SK-N-SH (cell line): ENCODE measurements around the gene EYA3. TPM values are rescaled to one million over a fixed set of nuclear protein-coding genes. Genes with fewer than 3 reads are reported as not detected.

ENCODE experiments used
- CTCF ChIA-PET: fragments of 300-600, 350-600 bp; formaldehyde crosslinking; extraction: SDS; loops from one replicate; lab custom pipeline; 2021; lab: Yijun Ruan, JAX
- POLR2A ChIA-PET: fragments of 350-600 bp; sonication (Branson Sonifier 250); formaldehyde crosslinking; extraction: SDS; loops from one replicate; lab custom pipeline; 2020; ENCODE audit warnings: antibody characterized with exemption, inconsistent platforms; lab: Yijun Ruan, JAX
- DNase-seq: peaks from one replicate; pipeline ENCODE4 v3.0.0; 2012
- H2AFZ ChIP-seq: fragments of 200-600 bp; sonication (generic); 2 replicates; pipeline ENCODE4 v1.8.1; 2016; ENCODE audit warnings: antibody characterized with exemption, mild to moderate bottlenecking, low read depth
- H3F3A ChIP-seq: fragments of 200-600 bp; sonication (generic); replicated peaks from 2 replicates; pipeline ENCODE3; 2016; ENCODE audit warnings: antibody characterized with exemption, mild to moderate bottlenecking; ENCODE audit not compliant: insufficient read depth
- H3K27ac ChIP-seq, 2 experiments: fragments of 200-500 bp in 1 of 2; fragments of 200-600 bp in 1 of 2; sonication (Bioruptor generic) in 1 of 2; sonication (generic), shearing (Covaris generic) in 1 of 2; 2 replicates each; pipeline versions ENCODE4 v1.5.1 to v1.6.1; 2014 to 2016; ENCODE audit warnings: low read depth in 2 of 2, inconsistent platforms in 1 of 2, low read length in 1 of 2, mild to moderate bottlenecking in 1 of 2, mixed read lengths in 1 of 2
- H3K27me3 ChIP-seq: fragments of 200-600 bp; sonication (generic), shearing (Covaris generic); 2 replicates; pipeline ENCODE4 v1.6.1; 2016; ENCODE audit warnings: mixed run types; ENCODE audit not compliant: insufficient read depth
- H3K36me3 ChIP-seq, 2 experiments: fragments of 200-500 bp in 1 of 2; fragments of 200-600 bp in 1 of 2; sonication (Bioruptor generic) in 1 of 2; sonication (generic) in 1 of 2; replicated peaks in 1 of 2; 2 replicates each; pipeline versions ENCODE3 to v1.5.1; 2014 to 2016; ENCODE audit warnings: low read length in 1 of 2, mild to moderate bottlenecking in 1 of 2; ENCODE audit not compliant: insufficient read depth in 2 of 2, control insufficient read depth in 1 of 2
- H3K4me1 ChIP-seq, 2 experiments: fragments of 200-500 bp in 1 of 2; fragments of 200-600 bp in 1 of 2; sonication (Bioruptor generic) in 1 of 2; sonication (generic), shearing (Covaris generic) in 1 of 2; 2 replicates each; pipeline versions ENCODE4 v1.5.1 to v1.6.1; 2014 to 2016; ENCODE audit warnings: low read depth in 1 of 2, low read length in 1 of 2, mixed run types in 1 of 2; ENCODE audit not compliant: insufficient read depth in 2 of 2, control insufficient read depth in 1 of 2
- H3K4me2 ChIP-seq: fragments of 200-600 bp; sonication (generic), shearing (Covaris generic); 2 replicates; pipeline ENCODE4 v1.6.1; 2017; ENCODE audit warnings: mixed run types
- H3K4me3 ChIP-seq, 2 experiments: fragments of 200-500 bp in 1 of 2; fragments of 200-600 bp in 1 of 2; sonication (Bioruptor generic) in 1 of 2; sonication (generic), shearing (Covaris generic) in 1 of 2; 2 replicates each; pipeline versions ENCODE4 v1.5.1 to v1.8.1; 2014 to 2016; ENCODE audit warnings: low read depth in 2 of 2, inconsistent platforms in 1 of 2, low read length in 1 of 2, mild to moderate bottlenecking in 1 of 2, mixed read lengths in 1 of 2, moderate library complexity in 1 of 2
- H3K79me2 ChIP-seq: fragments of 200-600 bp; sonication (generic); 2 replicates; pipeline ENCODE4 v1.8.1; 2017; ENCODE audit warnings: mild to moderate bottlenecking; ENCODE audit not compliant: insufficient read depth
- H3K9ac ChIP-seq: fragments of 200-600 bp; sonication (generic); 2 replicates; pipeline ENCODE4 v1.6.1; 2017; ENCODE audit warnings: mixed run types
- H3K9me2 ChIP-seq: fragments of 200-600 bp; sonication (generic); 2 replicates; pipeline ENCODE4 v1.6.1; 2017; ENCODE audit warnings: mixed run types
- H3K9me3 ChIP-seq: fragments of 200-600 bp; sonication (generic); 2 replicates; pipeline ENCODE4 v1.6.1; 2017; ENCODE audit warnings: mixed run types, mild to moderate bottlenecking, moderate library complexity
- H4K20me1 ChIP-seq: fragments of 200-600 bp; sonication (generic); 2 replicates; pipeline ENCODE4 v1.6.1; 2017; ENCODE audit warnings: mild to moderate bottlenecking, mixed run types; ENCODE audit not compliant: insufficient read depth
- CHD2 ChIP-seq: fragments of 150-350 bp; IDR thresholded peaks from 2 replicates; pipeline ENCODE4 v1.6.1; 2018; ENCODE audit warnings: low read length; ENCODE audit not compliant: partially characterized antibody
- EP300 ChIP-seq, 2 experiments: IDR thresholded peaks; 2 replicates each; pipeline versions ENCODE4 v1.4.0 to v1.6.1; 2012; ENCODE audit warnings: borderline replicate concordance in 1 of 2, low read depth in 1 of 2, low read length in 1 of 2
- EZH2phosphoT487 ChIP-seq: fragments of 200-600 bp; sonication (generic); IDR thresholded peaks from 2 replicates; pipeline ENCODE4 v1.6.1; 2017; ENCODE audit warnings: low read depth, mixed run types, mild to moderate bottlenecking, antibody characterized with exemption, moderate library complexity, borderline replicate concordance
- FOSL2 ChIP-seq: IDR thresholded peaks from 2 replicates; pipeline ENCODE4 v1.4.0; 2012; ENCODE audit warnings: low read depth, mild to moderate bottlenecking, moderate library complexity, borderline replicate concordance
- JUND ChIP-seq: IDR thresholded peaks from 2 replicates; pipeline ENCODE4 v1.4.0; 2012
- MXI1 ChIP-seq: IDR thresholded peaks from 2 replicates; pipeline ENCODE4 v1.6.1; 2012; ENCODE audit warnings: mild to moderate bottlenecking, low read depth, low read length, improper control_type of control experiment
- NFIC ChIP-seq: IDR thresholded peaks from 2 replicates; pipeline ENCODE4 v1.4.0; 2012; ENCODE audit warnings: borderline replicate concordance
- PBX3 ChIP-seq: IDR thresholded peaks from 2 replicates; pipeline ENCODE4; 2012
- POLR2AphosphoS5 ChIP-seq: IDR thresholded peaks from 2 replicates; pipeline ENCODE4 v1.6.1; 2012; ENCODE audit warnings: low read depth, low read length
- RAD21 ChIP-seq: IDR thresholded peaks from 2 replicates; pipeline ENCODE4 v1.6.1; 2012; ENCODE audit warnings: mild to moderate bottlenecking, low read length
- RCOR1 ChIP-seq: fragments of 150-350 bp; IDR thresholded peaks from 2 replicates; pipeline ENCODE4 v1.6.1; 2017; ENCODE audit warnings: antibody characterized with exemption, low read length
- REST ChIP-seq: IDR thresholded peaks from 2 replicates; pipeline ENCODE4 v1.6.1; 2012; ENCODE audit warnings: mild to moderate bottlenecking, low read depth, low read length, moderate library complexity
- RXRA ChIP-seq: IDR thresholded peaks from 2 replicates; pipeline ENCODE4 v1.4.0; 2012; ENCODE audit warnings: low read depth, mild to moderate bottlenecking, borderline replicate concordance
- TEAD4 ChIP-seq: IDR thresholded peaks from 2 replicates; pipeline ENCODE4 v1.4.0; 2012; ENCODE audit warnings: mild to moderate bottlenecking, borderline replicate concordance; ENCODE audit not compliant: insufficient read depth
- WGBS: methylation state at CpG from one replicate; pipeline ENCODE4 v1.1.6; 2017; ENCODE audit warnings: low lambda C conversion rate; 5-methylcytosine and 5-hydroxymethylcytosine counted together
- polyA plus RNA-seq, 3 experiments: library from polyadenylated mRNA; depleted of rRNA; stranded (reverse); fragments of >200 nt; gene quantifications; 2 replicates each; pipeline ENCODE4 v1.2.3, GENCODE V29; 2012
- TF ChIP-seq, protein P1 (sequence below): IDR thresholded peaks from 2 replicates; pipeline ENCODE4 v1.4.0; 2012; ENCODE audit warnings: low read depth, borderline replicate concordance
- TF ChIP-seq, protein P2 (sequence below): fragments of 150-350 bp; IDR thresholded peaks from 2 replicates; pipeline ENCODE4 v1.6.1; 2016; ENCODE audit warnings: mild to moderate bottlenecking, low read depth, low read length
- TF ChIP-seq, protein P3 (sequence below): fragments of 150-350 bp; IDR thresholded peaks from 2 replicates; pipeline ENCODE4 v1.6.1; 2017; ENCODE audit warnings: antibody characterized with exemption, low read length, low read depth, borderline replicate concordance

The EYA3 gene
- polyA plus RNA-seq, 1 of the 3 experiments (the other 2 are of a cell fraction): 6.5 TPM

DNA sequence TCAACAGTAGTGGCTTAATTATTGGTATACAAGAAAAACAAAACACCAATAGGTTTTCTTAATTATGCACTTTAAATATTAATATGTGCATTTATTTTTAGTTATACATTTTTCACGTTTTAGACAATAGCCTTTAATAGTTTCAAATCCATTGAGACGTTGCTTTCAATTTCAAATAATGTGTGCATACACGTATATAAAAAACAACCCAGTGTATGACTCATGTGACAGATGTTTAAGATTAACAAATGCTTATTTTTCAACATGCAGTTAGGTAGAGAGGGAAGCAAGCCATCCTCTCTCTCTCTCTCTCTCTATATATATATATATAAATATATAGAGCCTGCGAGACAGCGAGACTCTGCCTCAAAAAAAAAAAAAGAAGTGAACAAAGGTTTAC is 24.3 kb downstream of the EYA3 start (continued):
- TF ChIP-seq, protein P1, sequence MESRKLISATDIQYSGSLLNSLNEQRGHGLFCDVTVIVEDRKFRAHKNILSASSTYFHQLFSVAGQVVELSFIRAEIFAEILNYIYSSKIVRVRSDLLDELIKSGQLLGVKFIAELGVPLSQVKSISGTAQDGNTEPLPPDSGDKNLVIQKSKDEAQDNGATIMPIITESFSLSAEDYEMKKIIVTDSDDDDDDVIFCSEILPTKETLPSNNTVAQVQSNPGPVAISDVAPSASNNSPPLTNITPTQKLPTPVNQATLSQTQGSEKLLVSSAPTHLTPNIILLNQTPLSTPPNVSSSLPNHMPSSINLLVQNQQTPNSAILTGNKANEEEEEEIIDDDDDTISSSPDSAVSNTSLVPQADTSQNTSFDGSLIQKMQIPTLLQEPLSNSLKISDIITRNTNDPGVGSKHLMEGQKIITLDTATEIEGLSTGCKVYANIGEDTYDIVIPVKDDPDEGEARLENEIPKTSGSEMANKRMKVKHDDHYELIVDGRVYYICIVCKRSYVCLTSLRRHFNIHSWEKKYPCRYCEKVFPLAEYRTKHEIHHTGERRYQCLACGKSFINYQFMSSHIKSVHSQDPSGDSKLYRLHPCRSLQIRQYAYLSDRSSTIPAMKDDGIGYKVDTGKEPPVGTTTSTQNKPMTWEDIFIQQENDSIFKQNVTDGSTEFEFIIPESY: no peak
- TF ChIP-seq RXRA (no peak), FOSL2 (peak; percentile 71), MXI1 (no peak), JUND (peak; percentile 69)
- TF ChIP-seq, protein P2, sequence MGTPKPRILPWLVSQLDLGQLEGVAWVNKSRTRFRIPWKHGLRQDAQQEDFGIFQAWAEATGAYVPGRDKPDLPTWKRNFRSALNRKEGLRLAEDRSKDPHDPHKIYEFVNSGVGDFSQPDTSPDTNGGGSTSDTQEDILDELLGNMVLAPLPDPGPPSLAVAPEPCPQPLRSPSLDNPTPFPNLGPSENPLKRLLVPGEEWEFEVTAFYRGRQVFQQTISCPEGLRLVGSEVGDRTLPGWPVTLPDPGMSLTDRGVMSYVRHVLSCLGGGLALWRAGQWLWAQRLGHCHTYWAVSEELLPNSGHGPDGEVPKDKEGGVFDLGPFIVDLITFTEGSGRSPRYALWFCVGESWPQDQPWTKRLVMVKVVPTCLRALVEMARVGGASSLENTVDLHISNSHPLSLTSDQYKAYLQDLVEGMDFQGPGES: no peak
- TF ChIP-seq, protein P3, sequence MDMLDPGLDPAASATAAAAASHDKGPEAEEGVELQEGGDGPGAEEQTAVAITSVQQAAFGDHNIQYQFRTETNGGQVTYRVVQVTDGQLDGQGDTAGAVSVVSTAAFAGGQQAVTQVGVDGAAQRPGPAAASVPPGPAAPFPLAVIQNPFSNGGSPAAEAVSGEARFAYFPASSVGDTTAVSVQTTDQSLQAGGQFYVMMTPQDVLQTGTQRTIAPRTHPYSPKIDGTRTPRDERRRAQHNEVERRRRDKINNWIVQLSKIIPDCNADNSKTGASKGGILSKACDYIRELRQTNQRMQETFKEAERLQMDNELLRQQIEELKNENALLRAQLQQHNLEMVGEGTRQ: no peak
- TF ChIP-seq, all 33 proteins: peak for 5

DNA sequence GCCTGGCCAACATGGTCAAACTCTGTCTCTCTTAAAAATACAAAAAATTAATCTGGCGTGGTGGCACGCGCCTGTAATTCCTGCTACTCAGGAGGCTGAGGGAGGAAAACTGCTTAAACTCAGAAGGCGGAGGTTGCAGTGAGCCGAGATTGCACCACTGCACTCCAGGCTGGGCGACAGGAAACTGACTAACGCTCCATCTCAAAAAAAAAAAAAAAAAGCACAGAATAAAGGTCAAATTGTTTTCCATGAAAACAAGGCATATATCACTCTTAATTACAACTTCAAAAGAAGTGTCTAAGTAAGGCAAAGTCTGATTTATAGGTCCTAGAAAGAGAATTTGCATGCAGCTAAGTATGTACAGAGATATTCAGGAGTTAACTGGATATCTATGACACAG is 25.6 kb downstream of the EYA3 start:
- H3K4me1 ChIP-seq: peaks cover 17 to 22% of the 10 kb centered on the region in 2 experiments; a peak in 3 of 4 replicates
- TF ChIP-seq EP300 (IDR thresholded peaks at IDR 0.05; ENCODE audit: borderline replicate concordance in 1 of 2, low read depth in 1 of 2, low read length in 1 of 2) (no peak), REST (no peak), POLR2AphosphoS5 (no peak), EZH2phosphoT487 (no peak), JUND (no peak), CHD2 (no peak), MXI1 (no peak), TEAD4 (no peak), NFIC (no peak), RCOR1 (no peak), RAD21 (no peak), PBX3 (no peak)
- TF ChIP-seq, protein P1: no peak

More for the DNA sequence above, 25.6 kb downstream of the EYA3 start:
- ChIA-PET POLR2A (no interaction called here), CTCF (interaction anchor here (0.6 to 1.3 kb wide), 2 partner anchors 15 to 41 kb away, joined by 3 read pairs; no protein-coding TSS in a partner anchor)
- H3K4me3 ChIP-seq: no peak overlapping the region
- peaks cover 86% of the 10 kb centered on the region for H3K79me2 ChIP-seq
- no peaks in the 10 kb centered on the region for H4K20me1 ChIP-seq
- H3K36me3 ChIP-seq: peaks cover 0 to 9% of the 10 kb centered on the region in 2 experiments
- H2AFZ ChIP-seq: no peak overlapping the region
- no peak overlapping the region for H3K4me2 ChIP-seq
- no peak overlapping the region for H3K9ac ChIP-seq
- H3K9me3 ChIP-seq: no peaks in the 10 kb centered on the region
- H3K9me2 ChIP-seq: no peaks in the 10 kb centered on the region
- no peak overlapping the region for H3K27ac ChIP-seq
- peaks cover 32% of the 10 kb centered on the region for H3F3A ChIP-seq
- WGBS: 93% methylated on average over 7 of the region's 7 CpGs
- no peak for DNase-seq
- no peaks in the 10 kb centered on the region for H3K27me3 ChIP-seq
